K562 (cell line): Measurements from ENCODE around the gene HECW1. TPM values are rescaled to one million over a fixed set of nuclear protein-coding genes. Genes with fewer than 3 reads are reported as not detected.

Source experiments
- ATAC-seq: fragments of 200-7000 bp; cut with Tn5 transposase; 3 replicates; pipeline ENCODE4 v1.9.1; 2020; ENCODE audit warnings: moderate library complexity
- BruUV-seq: library from RNA; stranded (reverse); fragments of 400-500 nt; replicated peaks from 2 replicates; lab custom pipeline; 2021; lab: Mats Ljungman, UMichigan
- CTCF ChIA-PET: fragments of 300-600 bp; formaldehyde crosslinking; extraction: SDS; loops from one replicate; lab custom pipeline; 2021; ENCODE audit warnings: low intra/inter-chr PET ratio; lab: Yijun Ruan, JAX
- POLR2A ChIA-PET: fragments of 300-600, 350-650 bp; sonication (Branson Sonifier 250); formaldehyde crosslinking; extraction: SDS; loops from one replicate; lab custom pipeline; 2021; ENCODE audit warnings: antibody characterized with exemption, inconsistent platforms; lab: Yijun Ruan, JAX
- DNase-seq, 4 experiments: peaks; one replicate each; pipeline versions ENCODE4 v3.0.0 to v3.0.0-alpha.2; 2011 to 2018; ENCODE audit warnings: low spot score in 3 of 4, mixed read lengths in 3 of 4; ENCODE audit errors: extremely low read depth in 1 of 4
- FAIRE-seq: peaks from 2 replicates; lab custom pipeline; 2011; peaks lifted over from hg19 to GRCh38; lab: Jason Lieb, UNC
- H2AFZ ChIP-seq: 2 replicates; pipeline ENCODE4 v1.6.0; 2011; ENCODE audit warnings: low read depth, low read length, control low read depth, inconsistent platforms
- H3K27ac ChIP-seq: fragments of 200-600 bp; 3 replicates; pipeline ENCODE4 v1.8.0; 2011; ENCODE audit warnings: low read depth, mild to moderate bottlenecking, control low read depth, inconsistent platforms, low read length, moderate library complexity, mixed read lengths; ENCODE audit errors: extremely low read depth
- H3K27me3 ChIP-seq, 2 experiments: fragments of 300-600 bp in 1 of 2; 2 replicates in 1 of 2; 3 replicates in 1 of 2; pipeline versions ENCODE4 v1.6.0 to v1.8.0; 2011; ENCODE audit warnings: inconsistent platforms in 2 of 2, low read length in 2 of 2, mild to moderate bottlenecking in 1 of 2, mixed read lengths in 1 of 2, moderate library complexity in 1 of 2; ENCODE audit not compliant: control insufficient read depth in 2 of 2, insufficient read depth in 2 of 2
- H3K36me3 ChIP-seq: fragments of 300-600 bp; 3 replicates; pipeline ENCODE4 v1.8.0; 2011; ENCODE audit warnings: mild to moderate bottlenecking, low read length, inconsistent platforms; ENCODE audit not compliant: control insufficient read depth, insufficient read depth
- H3K4me1 ChIP-seq, 2 experiments: fragments of 200-600 bp in 1 of 2; replicated peaks in 1 of 2; 2 replicates in 1 of 2; 3 replicates in 1 of 2; pipeline versions ENCODE4 v1.5.1 to v1.8.0; 2011; ENCODE audit warnings: inconsistent platforms in 2 of 2, low read length in 2 of 2, mild to moderate bottlenecking in 1 of 2, mixed read lengths in 1 of 2, moderate library complexity in 1 of 2; ENCODE audit not compliant: control insufficient read depth in 2 of 2, insufficient read depth in 2 of 2
- H3K4me2 ChIP-seq: 2 replicates; pipeline ENCODE4 v1.6.1; 2011; ENCODE audit warnings: low read length, control low read depth, inconsistent platforms, mixed read lengths; ENCODE audit not compliant: insufficient read depth
- H3K4me3 ChIP-seq: fragments of 200-600 bp; sonication (generic), shearing (Covaris generic); 2 replicates; pipeline ENCODE4 v1.5.1; 2016; ENCODE audit warnings: control low read depth, inconsistent platforms
- H3K79me2 ChIP-seq: fragments of 200-600 bp; 3 replicates; pipeline ENCODE4 v1.8.0; 2011; ENCODE audit warnings: low read length, inconsistent platforms; ENCODE audit not compliant: control insufficient read depth, insufficient read depth
- H3K9ac ChIP-seq, 2 experiments: 2 replicates each; pipeline versions ENCODE4 v1.6.0 to v1.6.1; 2011; ENCODE audit warnings: low read depth in 2 of 2, low read length in 2 of 2, control low read depth in 1 of 2, inconsistent platforms in 1 of 2, mild to moderate bottlenecking in 1 of 2, mixed read lengths in 1 of 2; ENCODE audit not compliant: insufficient read depth in 1 of 2
- H3K9me1 ChIP-seq: one replicate; pipeline ENCODE4 v1.6.0; 2011; ENCODE audit warnings: inconsistent platforms, mild to moderate bottlenecking, low read length, moderate library complexity; ENCODE audit not compliant: control insufficient read depth, insufficient read depth
- H3K9me3 ChIP-seq: replicated peaks from 2 replicates; pipeline ENCODE4 v1.5.1; 2011; ENCODE audit warnings: low read depth, low read length, inconsistent platforms; ENCODE audit not compliant: control insufficient read depth, insufficient read depth
- H4K20me1 ChIP-seq: replicated peaks from 2 replicates; pipeline ENCODE4 v1.6.1; 2011; ENCODE audit warnings: low read length, inconsistent platforms, mixed read lengths; ENCODE audit not compliant: control insufficient read depth, insufficient read depth
- EWSR1 ChIP-seq: fragments of 450-650 bp; IDR thresholded peaks from 2 replicates; pipeline ENCODE4 v1.6.1; 2018; ENCODE audit warnings: borderline replicate concordance, mild to moderate bottlenecking, low read depth, moderate library complexity; ENCODE audit not compliant: partially characterized antibody
- GTF3C2 ChIP-seq: IDR thresholded peaks from 3 replicates; pipeline ENCODE4 v1.6.1; 2011; ENCODE audit warnings: borderline replicate concordance, mild to moderate bottlenecking, moderate library complexity; ENCODE audit not compliant: insufficient read length; ENCODE audit errors: extremely low read depth
- L3MBTL2 ChIP-seq: fragments of 450-650 bp; IDR thresholded peaks from 2 replicates; pipeline ENCODE4 v1.6.1; 2016; ENCODE audit warnings: mild to moderate bottlenecking, moderate library complexity
- NFATC3 ChIP-seq: fragments of 450-650 bp; IDR thresholded peaks from 2 replicates; pipeline ENCODE4 v1.6.1; 2017; ENCODE audit warnings: mild to moderate bottlenecking
- NR2F6 ChIP-seq: fragments of 450-650 bp; formaldehyde crosslinking; IDR thresholded peaks from 2 replicates; pipeline ENCODE4 v1.4.0; 2020; ENCODE audit warnings: mild to moderate bottlenecking
- POLR2H ChIP-seq: IDR thresholded peaks from 2 replicates; pipeline ENCODE4 v1.6.1; 2016; ENCODE audit warnings: missing genetic modification characterization, low read depth, mild to moderate bottlenecking, control low read depth, missing compliant biosample characterization, moderate library complexity
- RBM25 ChIP-seq: fragments of 200-400 bp; formaldehyde crosslinking; IDR thresholded peaks from 2 replicates; pipeline ENCODE4 v1.6.1; 2018; ENCODE audit warnings: low read length, low read depth, moderate library complexity; ENCODE audit not compliant: severe bottlenecking
- RCOR1 ChIP-seq, 2 experiments: IDR thresholded peaks; 2 replicates each; pipeline ENCODE4 v1.6.1; 2012; ENCODE audit warnings: low read depth in 2 of 2, low read length in 2 of 2, borderline replicate concordance in 1 of 2, improper control_type of control experiment in 1 of 2
- RNF2 ChIP-seq: sonication (generic); IDR thresholded peaks from 2 replicates; pipeline ENCODE4 v1.6.1; 2016
- SP2 ChIP-seq: IDR thresholded peaks from 2 replicates; pipeline ENCODE4 v1.6.1; 2011; ENCODE audit warnings: mild to moderate bottlenecking, low read depth, low read length, moderate library complexity; ENCODE audit not compliant: poor library complexity, severe bottlenecking; ENCODE audit errors: extremely low read depth
- ZNF75A ChIP-seq: fragments of 450-650 bp; formaldehyde crosslinking; IDR thresholded peaks from 2 replicates; pipeline ENCODE4 v1.4.0; 2020; ENCODE audit warnings: mild to moderate bottlenecking
- ZNF79 ChIP-seq: fragments of 250-450 bp; sonication (Bioruptor Pico); IDR thresholded peaks from 2 replicates; pipeline ENCODE4 v1.4.0; 2020; ENCODE audit warnings: low read depth, mild to moderate bottlenecking, moderate library complexity
- WGBS: fragments of 100-300 bp; shearing (Covaris generic); methylation state at CpG from one replicate; pipeline ENCODE4 v1.1.6; 2016; ENCODE audit warnings: low coverage, mixed read lengths; ENCODE audit not compliant: insufficient coverage; ENCODE audit errors: missing lambda C conversion rate; 5-methylcytosine and 5-hydroxymethylcytosine counted together
- in situ Hi-C: fragments of 300-500 bp; cut with MboI; formaldehyde crosslinking; loops from 4 replicates; pipeline ENCODE4 v1.15.0; 2018; ENCODE audit warnings: inconsistent platforms, mixed read lengths
- intact Hi-C: fragments of 100-400 bp; cut with micrococcal nuclease; formaldehyde crosslinking; loops from 2 replicates; pipeline ENCODE4 v1.14.2; 2022
- polyA plus RNA-seq, 8 experiments: library from polyadenylated mRNA; depleted of rRNA in 4 of 8; stranded (reverse) in 5 of 8; unstranded in 3 of 8; fragments of >200 nt; fragmentation: Nextera tagmentation in 2 of 8; fragmentation: Illumina TruSeq in 1 of 8; extraction: Ambion mirVana in 2 of 8; extraction: Trizol in 1 of 8; gene quantifications; 2 replicates each; pipeline versions ENCODE4 v1.2.1 to v1.2.3, GENCODE V29; 2011 to 2014; ENCODE audit warnings: inconsistent platforms in 1 of 8, missing spikeins in 1 of 8
- total RNA-seq, 7 experiments: library from RNA; depleted of rRNA in 6 of 7; stranded (reverse); fragments of >200 nt in 6 of 7; fragmentation: Illumina TruSeq in 2 of 7; extraction: Trizol in 2 of 7; gene quantifications; 2 replicates each; pipeline versions ENCODE4 v1.2.1 to v1.2.3, GENCODE V29; 2011 to 2021; ENCODE audit warnings: low replicate concordance in 1 of 7
- TF ChIP-seq, protein P1 (sequence below): IDR thresholded peaks from 3 replicates; pipeline ENCODE4 v1.6.1; 2011; ENCODE audit warnings: borderline replicate concordance, mild to moderate bottlenecking; ENCODE audit not compliant: insufficient read length, insufficient read depth
- TF ChIP-seq, protein P2 (sequence below): fragments of 250-450 bp; sonication (Bioruptor Pico); IDR thresholded peaks from 2 replicates; pipeline ENCODE4 v1.8.0; 2022; ENCODE audit warnings: inconsistent platforms, mild to moderate bottlenecking, moderate library complexity, borderline replicate concordance

HECW1 gene
- total and polyA plus RNA-seq, 9 of the 15 experiments (the other 6 are each of a cell fraction or from before 2014, with no cell fraction given), result 0.07 to 0.31 (median 0.13) TPM; not detected in 4

- H3K4me2 ChIP-seq, result no peak overlapping the region
- H3K4me1 ChIP-seq, result peaks cover 0 to 8% of the 10 kb centered on the region in 2 experiments; a peak in 3 of 5 replicates
- no peak overlapping the region for H3K4me3 ChIP-seq
- 1% methylated on average over 10 of the region's 10 CpGs for WGBS
- peaks cover 21 to 46% of the 10 kb centered on the region in 2 experiments for H3K27me3 ChIP-seq
- ATAC-seq (peak; percentile 80), DNase-seq (peak in 1 of 4 experiments; percentile 23), FAIRE-seq (peak; percentile 26)
- H3K9ac ChIP-seq, result no peak overlapping the region
- intact Hi-C loops (no loop called here), in situ Hi-C loops (no loop called here)
- BruUV-seq, result no TSS peak
- no peaks in the 10 kb centered on the region for H3K79me2 ChIP-seq
- H4K20me1 ChIP-seq, result peaks cover 7% of the 10 kb centered on the region; the same call in 1 of the 2 replicates
- ChIA-PET CTCF (no interaction called here), POLR2A (no interaction called here)
- no peaks in the 10 kb centered on the region for H3K9me3 ChIP-seq
- H3K9me1 ChIP-seq, result no peaks in the 10 kb centered on the region
- H3K27ac ChIP-seq, result no peak overlapping the region
- no peak overlapping the region for H2AFZ ChIP-seq
- H3K36me3 ChIP-seq, result no peaks in the 10 kb centered on the region
- TF ChIP-seq RBM25 (no peak), GTF3C2 (no peak), RNF2 (no peak), L3MBTL2 (peak; percentile 48; the same call in 1 of the 2 replicates), EWSR1 (no peak), SP2 (no peak), POLR2H (tag) (no peak), ZNF75A (CRISPR knock-in tag) (no peak), ZNF79 (CRISPR knock-in tag) (no peak), NFATC3 (no peak), RCOR1 (IDR thresholded peaks at IDR 0.05; ENCODE audit: borderline replicate concordance in 1 of 2, low read depth in 2 of 2, low read length in 2 of 2) (peak in 1 of 2 experiments; percentile 24; a peak in 1 of 4 replicates), NR2F6 (no peak)
- TF ChIP-seq, protein P1, sequence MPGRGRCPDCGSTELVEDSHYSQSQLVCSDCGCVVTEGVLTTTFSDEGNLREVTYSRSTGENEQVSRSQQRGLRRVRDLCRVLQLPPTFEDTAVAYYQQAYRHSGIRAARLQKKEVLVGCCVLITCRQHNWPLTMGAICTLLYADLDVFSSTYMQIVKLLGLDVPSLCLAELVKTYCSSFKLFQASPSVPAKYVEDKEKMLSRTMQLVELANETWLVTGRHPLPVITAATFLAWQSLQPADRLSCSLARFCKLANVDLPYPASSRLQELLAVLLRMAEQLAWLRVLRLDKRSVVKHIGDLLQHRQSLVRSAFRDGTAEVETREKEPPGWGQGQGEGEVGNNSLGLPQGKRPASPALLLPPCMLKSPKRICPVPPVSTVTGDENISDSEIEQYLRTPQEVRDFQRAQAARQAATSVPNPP, result no peak
- TF ChIP-seq, protein P2, sequence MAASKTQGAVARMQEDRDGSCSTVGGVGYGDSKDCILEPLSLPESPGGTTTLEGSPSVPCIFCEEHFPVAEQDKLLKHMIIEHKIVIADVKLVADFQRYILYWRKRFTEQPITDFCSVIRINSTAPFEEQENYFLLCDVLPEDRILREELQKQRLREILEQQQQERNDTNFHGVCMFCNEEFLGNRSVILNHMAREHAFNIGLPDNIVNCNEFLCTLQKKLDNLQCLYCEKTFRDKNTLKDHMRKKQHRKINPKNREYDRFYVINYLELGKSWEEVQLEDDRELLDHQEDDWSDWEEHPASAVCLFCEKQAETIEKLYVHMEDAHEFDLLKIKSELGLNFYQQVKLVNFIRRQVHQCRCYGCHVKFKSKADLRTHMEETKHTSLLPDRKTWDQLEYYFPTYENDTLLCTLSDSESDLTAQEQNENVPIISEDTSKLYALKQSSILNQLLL (CRISPR knock-in tag), result no peak
Observed at GRCh38 chr7:43469051-43469450, 356.6 kb downstream of the HECW1 start.
